ENCODE measurements around the gene ACYP2. TPM values are rescaled to one million over a fixed set of nuclear protein-coding genes. Genes with fewer than 3 reads are reported as not detected.

ACYP2 gene
- total RNA-seq, 1 donor from 2014 or later = 5.9 TPM

DNA sequence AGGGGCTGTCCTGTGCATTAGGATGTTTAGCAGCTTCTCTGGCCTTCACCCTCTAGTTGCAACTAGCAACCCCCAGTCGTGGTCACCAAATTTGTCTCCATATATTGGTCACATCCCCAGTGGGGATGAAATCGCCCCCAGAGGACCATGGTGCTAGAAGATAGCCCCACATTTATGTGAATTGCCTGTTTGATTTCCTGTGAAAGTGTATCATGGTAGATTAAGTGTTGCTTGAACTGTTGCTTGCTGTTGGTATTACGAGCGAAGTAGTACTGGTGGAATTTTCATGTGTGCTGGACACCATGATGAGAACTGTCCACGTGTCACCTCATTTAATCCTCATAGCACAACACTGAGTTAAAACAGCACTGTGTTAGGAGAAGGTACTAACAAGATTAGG lies 81.2 kb downstream of the ACYP2 start:
- no peaks in the 10 kb centered on the region for H3K4me1 Mint-ChIP-seq
- H3K9me3 Mint-ChIP-seq = peaks cover 5% of the 10 kb centered on the region
- no peaks in the 10 kb centered on the region for H3K36me3 Mint-ChIP-seq (ENCODE audit: low read depth)
- H3K27me3 Mint-ChIP-seq (ENCODE audit: low read depth) = no peaks in the 10 kb centered on the region
- H3K27ac Mint-ChIP-seq (ENCODE audit: unreplicated experiment) = no peak overlapping the region
- no peak overlapping the region for H3K4me3 Mint-ChIP-seq
- TF ChIP-seq, protein P1, sequence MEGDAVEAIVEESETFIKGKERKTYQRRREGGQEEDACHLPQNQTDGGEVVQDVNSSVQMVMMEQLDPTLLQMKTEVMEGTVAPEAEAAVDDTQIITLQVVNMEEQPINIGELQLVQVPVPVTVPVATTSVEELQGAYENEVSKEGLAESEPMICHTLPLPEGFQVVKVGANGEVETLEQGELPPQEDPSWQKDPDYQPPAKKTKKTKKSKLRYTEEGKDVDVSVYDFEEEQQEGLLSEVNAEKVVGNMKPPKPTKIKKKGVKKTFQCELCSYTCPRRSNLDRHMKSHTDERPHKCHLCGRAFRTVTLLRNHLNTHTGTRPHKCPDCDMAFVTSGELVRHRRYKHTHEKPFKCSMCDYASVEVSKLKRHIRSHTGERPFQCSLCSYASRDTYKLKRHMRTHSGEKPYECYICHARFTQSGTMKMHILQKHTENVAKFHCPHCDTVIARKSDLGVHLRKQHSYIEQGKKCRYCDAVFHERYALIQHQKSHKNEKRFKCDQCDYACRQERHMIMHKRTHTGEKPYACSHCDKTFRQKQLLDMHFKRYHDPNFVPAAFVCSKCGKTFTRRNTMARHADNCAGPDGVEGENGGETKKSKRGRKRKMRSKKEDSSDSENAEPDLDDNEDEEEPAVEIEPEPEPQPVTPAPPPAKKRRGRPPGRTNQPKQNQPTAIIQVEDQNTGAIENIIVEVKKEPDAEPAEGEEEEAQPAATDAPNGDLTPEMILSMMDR (conservative IDR thresholded peaks at IDR 0.05) = no peak
- DNase-seq (ENCODE audit: low read depth, low spot score) = no peak

DNA sequence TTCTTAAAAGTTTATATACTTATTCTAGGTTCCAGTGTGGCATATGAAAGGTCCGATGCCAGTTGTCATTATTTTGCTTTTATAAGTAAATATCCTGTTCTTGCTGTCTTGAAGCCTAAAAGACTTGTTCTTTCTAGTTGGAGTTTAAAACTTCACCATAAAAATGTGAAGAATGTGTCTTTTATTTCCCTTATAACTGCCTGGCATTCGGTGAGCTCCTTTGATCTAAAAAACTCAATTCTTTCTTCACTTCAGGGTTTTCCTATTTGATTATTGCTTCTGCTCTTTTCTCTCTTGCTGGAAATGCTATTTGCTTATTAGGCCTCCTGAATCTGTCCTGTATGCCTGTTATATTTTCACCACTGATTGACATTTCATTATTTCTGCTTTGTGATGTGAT lies 89.1 kb downstream of the ACYP2 start:
- Mint-ChIP-seq H3K9me3 (peaks cover under 1% of the 10 kb centered on the region), H3K27me3 (ENCODE audit: low read depth) (no peaks in the 10 kb centered on the region), H3K4me3 (no peak overlapping the region), H3K4me1 (peaks cover 14% of the 10 kb centered on the region), H3K36me3 (ENCODE audit: low read depth) (no peaks in the 10 kb centered on the region), H3K27ac (ENCODE audit: unreplicated experiment) (no peak overlapping the region)
- TF ChIP-seq, protein P1 (conservative IDR thresholded peaks at IDR 0.05) = no peak
- no peak for DNase-seq (ENCODE audit: low read depth, low spot score)

DNA sequence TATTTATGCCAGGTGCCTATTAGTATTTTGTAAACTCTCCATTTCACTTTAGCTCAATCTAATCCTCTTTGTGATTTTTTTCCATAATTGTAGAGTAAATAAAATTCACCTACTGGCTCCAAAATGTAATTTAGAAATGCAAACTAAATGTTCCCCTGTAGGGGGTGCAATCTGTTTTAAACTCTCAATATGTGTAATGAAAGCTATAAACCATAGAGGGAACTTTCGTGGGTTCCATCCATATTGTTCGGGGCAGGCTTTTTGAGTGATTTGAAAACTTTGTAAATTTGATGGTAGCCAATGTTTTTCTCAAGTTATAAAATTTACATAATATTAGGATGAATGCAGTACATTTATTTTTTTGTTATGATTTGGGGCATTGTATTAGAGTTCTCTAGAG lies 91.2 kb downstream of the ACYP2 start:
- H3K36me3 Mint-ChIP-seq (ENCODE audit: low read depth) = no peaks in the 10 kb centered on the region
- H3K27me3 Mint-ChIP-seq (ENCODE audit: low read depth) = no peaks in the 10 kb centered on the region
- no peak for DNase-seq (ENCODE audit: low read depth, low spot score)
- H3K9me3 Mint-ChIP-seq = no peaks in the 10 kb centered on the region
- H3K27ac Mint-ChIP-seq (ENCODE audit: unreplicated experiment) = no peak overlapping the region
- TF ChIP-seq, protein P1 (conservative IDR thresholded peaks at IDR 0.05) = peak; percentile 65
- H3K4me3 Mint-ChIP-seq = no peak overlapping the region
- peaks cover 14% of the 10 kb centered on the region for H3K4me1 Mint-ChIP-seq

DNA sequence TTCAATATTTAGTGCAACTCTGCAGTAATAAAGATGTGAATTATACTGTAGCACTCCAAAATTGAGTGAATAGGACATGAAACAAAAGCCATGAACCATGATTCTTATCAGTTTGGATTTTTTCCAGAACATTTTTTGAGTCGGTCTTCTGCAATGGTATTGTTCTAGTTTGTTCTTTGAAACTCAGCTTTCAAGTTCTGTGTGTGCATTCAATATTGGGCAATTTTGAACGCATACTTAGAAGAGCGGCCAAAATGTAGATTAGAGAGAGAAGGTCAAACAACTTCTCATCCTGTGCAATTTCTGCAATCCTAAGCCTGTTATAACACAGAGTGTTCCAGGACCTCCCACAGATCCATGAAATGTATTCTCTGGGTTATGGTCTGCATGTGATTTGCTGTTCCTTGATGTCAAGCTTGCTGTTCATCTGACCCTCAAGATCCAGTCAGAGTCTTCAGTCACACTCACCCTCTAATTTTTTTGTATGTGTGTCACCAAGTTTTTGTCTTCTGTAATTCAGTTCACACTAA lies 92.3 kb downstream of the ACYP2 start:
- Mint-ChIP-seq H3K4me1 (peaks cover 14% of the 10 kb centered on the region), H3K27me3 (ENCODE audit: low read depth) (no peaks in the 10 kb centered on the region), H3K27ac (ENCODE audit: unreplicated experiment) (no peak overlapping the region), H3K36me3 (ENCODE audit: low read depth) (no peaks in the 10 kb centered on the region), H3K9me3 (no peaks in the 10 kb centered on the region), H3K4me3 (no peak overlapping the region)
- TF ChIP-seq, protein P1 (conservative IDR thresholded peaks at IDR 0.05) = no peak
- DNase-seq (ENCODE audit: low read depth, low spot score) = no peak

DNA sequence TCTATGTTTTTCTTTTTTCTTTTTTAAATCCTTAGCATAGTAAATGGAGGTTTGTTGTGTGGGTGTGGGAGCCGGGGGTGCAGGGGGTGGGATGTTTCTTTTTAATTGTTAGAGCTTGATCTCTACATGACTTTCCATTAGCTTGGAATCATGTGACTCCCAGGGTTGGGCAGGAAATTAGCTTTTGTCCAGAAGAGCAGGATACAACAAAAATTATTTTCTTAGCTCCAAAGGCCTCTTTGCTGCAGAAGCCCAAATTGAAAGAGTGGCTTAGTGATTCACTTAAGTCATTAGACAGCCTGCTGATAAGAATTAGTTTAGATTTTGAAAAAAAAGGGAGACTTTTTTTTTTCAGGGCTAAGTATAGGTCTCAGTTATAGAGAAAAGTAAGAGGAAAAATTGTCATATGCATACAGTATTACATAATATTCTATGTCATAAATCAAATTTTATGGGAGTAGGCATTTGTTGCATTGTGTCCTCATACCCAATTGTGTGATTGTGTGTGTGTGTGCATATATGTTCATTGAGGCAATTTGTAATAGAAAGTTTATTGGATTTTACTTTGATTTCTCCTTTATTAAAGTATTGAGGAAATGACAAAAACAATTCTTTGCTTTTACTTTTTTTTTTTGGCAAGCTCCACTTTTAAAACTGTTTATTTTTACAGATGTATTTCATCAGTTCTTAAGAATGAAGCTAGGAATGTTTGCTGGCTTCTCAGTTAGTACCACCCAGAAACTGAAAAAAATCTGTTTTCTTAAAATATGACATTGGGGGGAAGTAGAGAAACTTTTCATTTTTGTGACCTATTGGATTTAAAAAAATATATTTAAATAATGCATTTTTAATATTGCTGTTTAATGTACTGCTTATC lies 93.2 kb downstream of the ACYP2 start:
- no peaks in the 10 kb centered on the region for H3K36me3 Mint-ChIP-seq (ENCODE audit: low read depth)
- H3K27me3 Mint-ChIP-seq (ENCODE audit: low read depth) = no peaks in the 10 kb centered on the region
- H3K4me3 Mint-ChIP-seq = no peak overlapping the region
- H3K4me1 Mint-ChIP-seq = peaks cover 14% of the 10 kb centered on the region
- DNase-seq (ENCODE audit: low read depth, low spot score) = no peak
- TF ChIP-seq, protein P1 (conservative IDR thresholded peaks at IDR 0.05) = no peak
- no peak overlapping the region for H3K27ac Mint-ChIP-seq (ENCODE audit: unreplicated experiment)
- H3K9me3 Mint-ChIP-seq = peaks cover 2% of the 10 kb centered on the region

All from neural crest cell (in vitro differentiated cells).